ENCODE data around the gene WHRN. TPM values are rescaled to one million over a fixed set of nuclear protein-coding genes. Genes with fewer than 3 reads are reported as not detected.

The WHRN gene
- polyA plus RNA-seq, 1 donor from 2014 or later, result 2.5 TPM

- Histone ChIP-seq H3K4me3 (ENCODE audit: low read length) (no peak overlapping the region), H4K20me1 (ENCODE audit: insufficient read depth) (no peaks in the 10 kb centered on the region), H3K27ac (ENCODE audit: low read length) (no peak overlapping the region), H3K9me3 (ENCODE audit: low read length) (no peaks in the 10 kb centered on the region), H2AFZ (ENCODE audit: low read depth, low read length) (no peak overlapping the region), H3K36me3 (ENCODE audit: insufficient read depth, low read length) (no peaks in the 10 kb centered on the region), H3K79me2 (replicated peaks; ENCODE audit: insufficient read depth, low read length) (no peaks in the 10 kb centered on the region), H3K4me2 (ENCODE audit: low read length) (no peak overlapping the region), H3K9me2 (ENCODE audit: insufficient read depth, low read length) (no peaks in the 10 kb centered on the region), H3K27me3 (ENCODE audit: insufficient read depth, low read depth, low read length) (no peaks in the 10 kb centered on the region), H3K9ac (ENCODE audit: low read length) (no peak overlapping the region), H3F3A (ENCODE audit: insufficient read depth, low read length, poor library complexity, severe bottlenecking) (no peaks in the 10 kb centered on the region)
- TF ChIP-seq TAF1 (IDR thresholded peaks at IDR 0.05; ENCODE audit: low read depth), result no peak
- TF ChIP-seq CTCF (IDR thresholded peaks at IDR 0.05; ENCODE audit: poor library complexity, severe bottlenecking), result no peak
- no peak for TF ChIP-seq POLR2AphosphoS5 (IDR thresholded peaks at IDR 0.05)
- no peak for TF ChIP-seq MXI1 (conservative IDR thresholded peaks at IDR 0.05; ENCODE audit: poor library complexity, severe bottlenecking)
- TF ChIP-seq EZH2 (IDR thresholded peaks at IDR 0.05; ENCODE audit: borderline replicate concordance, insufficient read depth, low read length, poor library complexity, severe bottlenecking), result no peak
- no peak for TF ChIP-seq SMC3 (conservative IDR thresholded peaks at IDR 0.05; ENCODE audit: poor library complexity)
Observed at GRCh38 chr9:114516913-114517312, 11.6 kb upstream of the WHRN start.

GRCh38 chr9:114515528-114515927 lies 10.3 kb upstream of the WHRN start:
- H3K9me3 ChIP-seq (ENCODE audit: low read length), result no peaks in the 10 kb centered on the region

GRCh38 chr9:114513959-114514267 lies 8.6 kb upstream of the WHRN start:
- no peak overlapping the region for H3K4me2 ChIP-seq (ENCODE audit: low read length)
- H3F3A ChIP-seq (ENCODE audit: insufficient read depth, low read length, poor library complexity, severe bottlenecking), result no peaks in the 10 kb centered on the region
- TF ChIP-seq POLR2AphosphoS5 (IDR thresholded peaks at IDR 0.05), result no peak
- TF ChIP-seq TAF1 (IDR thresholded peaks at IDR 0.05; ENCODE audit: low read depth), result no peak
- no peak for TF ChIP-seq REST (IDR thresholded peaks at IDR 0.05; ENCODE audit: borderline replicate concordance)
- TF ChIP-seq EZH2 (IDR thresholded peaks at IDR 0.05; ENCODE audit: borderline replicate concordance, insufficient read depth, low read length, poor library complexity, severe bottlenecking), result no peak
- TF ChIP-seq SMC3 (conservative IDR thresholded peaks at IDR 0.05; ENCODE audit: poor library complexity), result no peak
- TF ChIP-seq RAD21 (conservative IDR thresholded peaks at IDR 0.05), result no peak
- no peak for TF ChIP-seq EP300 (conservative IDR thresholded peaks at IDR 0.05; ENCODE audit: poor library complexity, severe bottlenecking)
- no peak for TF ChIP-seq CTCF (IDR thresholded peaks at IDR 0.05; ENCODE audit: poor library complexity, severe bottlenecking)

More at GRCh38 chr9:114515528-114515927, 10.3 kb upstream of the WHRN start:
- Histone ChIP-seq H3K79me2 (replicated peaks; ENCODE audit: insufficient read depth, low read length) (no peaks in the 10 kb centered on the region), H3K9me2 (ENCODE audit: insufficient read depth, low read length) (no peaks in the 10 kb centered on the region), H3K36me3 (ENCODE audit: insufficient read depth, low read length) (no peaks in the 10 kb centered on the region), H3K4me3 (ENCODE audit: low read length) (no peak overlapping the region), H3K4me2 (ENCODE audit: low read length) (no peak overlapping the region), H3K27me3 (ENCODE audit: insufficient read depth, low read depth, low read length) (no peaks in the 10 kb centered on the region), H3F3A (ENCODE audit: insufficient read depth, low read length, poor library complexity, severe bottlenecking) (no peaks in the 10 kb centered on the region), H3K9ac (ENCODE audit: low read length) (no peak overlapping the region), H3K27ac (ENCODE audit: low read length) (no peak overlapping the region), H4K20me1 (ENCODE audit: insufficient read depth) (no peaks in the 10 kb centered on the region), H2AFZ (ENCODE audit: low read depth, low read length) (no peak overlapping the region)
- TF ChIP-seq TAF1 (IDR thresholded peaks at IDR 0.05; ENCODE audit: low read depth) (no peak), RAD21 (conservative IDR thresholded peaks at IDR 0.05) (no peak), CTCF (IDR thresholded peaks at IDR 0.05; ENCODE audit: poor library complexity, severe bottlenecking) (no peak), EZH2 (IDR thresholded peaks at IDR 0.05; ENCODE audit: borderline replicate concordance, insufficient read depth, low read length, poor library complexity, severe bottlenecking) (no peak), POLR2AphosphoS5 (IDR thresholded peaks at IDR 0.05) (no peak)

More at GRCh38 chr9:114513959-114514267, 8.6 kb upstream of the WHRN start:
- no peaks in the 10 kb centered on the region for H3K9me3 ChIP-seq (ENCODE audit: low read length)
- no peak overlapping the region for H3K27ac ChIP-seq (ENCODE audit: low read length)
- no peaks in the 10 kb centered on the region for H3K9me2 ChIP-seq (ENCODE audit: insufficient read depth, low read length)
- no peaks in the 10 kb centered on the region for H3K27me3 ChIP-seq (ENCODE audit: insufficient read depth, low read depth, low read length)
- no peaks in the 10 kb centered on the region for H3K79me2 ChIP-seq (replicated peaks; ENCODE audit: insufficient read depth, low read length)
- no peaks in the 10 kb centered on the region for H3K36me3 ChIP-seq (ENCODE audit: insufficient read depth, low read length)
- H3K4me3 ChIP-seq (ENCODE audit: low read length), result no peak overlapping the region
- no peak overlapping the region for H2AFZ ChIP-seq (ENCODE audit: low read depth, low read length)
- H4K20me1 ChIP-seq (ENCODE audit: insufficient read depth), result no peaks in the 10 kb centered on the region
- H3K9ac ChIP-seq (ENCODE audit: low read length), result no peak overlapping the region

All from neural cell (in vitro differentiated cells).